SK-N-SH (cell line): ENCODE measurements around the gene PLEKHM1. TPM values are rescaled to one million over a fixed set of nuclear protein-coding genes. Genes with fewer than 3 reads are reported as not detected.

Experiments
- CTCF ChIA-PET: fragments of 300-600, 350-600 bp; formaldehyde crosslinking; extraction: SDS; loops from one replicate; lab custom pipeline; 2021; lab: Yijun Ruan, JAX
- POLR2A ChIA-PET: fragments of 350-600 bp; sonication (Branson Sonifier 250); formaldehyde crosslinking; extraction: SDS; loops from one replicate; lab custom pipeline; 2020; ENCODE audit warnings: antibody characterized with exemption, inconsistent platforms; lab: Yijun Ruan, JAX
- DNase-seq: peaks from one replicate; pipeline ENCODE4 v3.0.0; 2012
- H2AFZ ChIP-seq: fragments of 200-600 bp; sonication (generic); 2 replicates; pipeline ENCODE4 v1.8.1; 2016; ENCODE audit warnings: antibody characterized with exemption, mild to moderate bottlenecking, low read depth
- H3F3A ChIP-seq: fragments of 200-600 bp; sonication (generic); replicated peaks from 2 replicates; pipeline ENCODE3; 2016; ENCODE audit warnings: antibody characterized with exemption, mild to moderate bottlenecking; ENCODE audit not compliant: insufficient read depth
- H3K27ac ChIP-seq, 2 experiments: fragments of 200-500 bp in 1 of 2; fragments of 200-600 bp in 1 of 2; sonication (Bioruptor generic) in 1 of 2; sonication (generic), shearing (Covaris generic) in 1 of 2; 2 replicates each; pipeline versions ENCODE4 v1.5.1 to v1.6.1; 2014 to 2016; ENCODE audit warnings: low read depth in 2 of 2, inconsistent platforms in 1 of 2, low read length in 1 of 2, mild to moderate bottlenecking in 1 of 2, mixed read lengths in 1 of 2
- H3K27me3 ChIP-seq: fragments of 200-600 bp; sonication (generic), shearing (Covaris generic); 2 replicates; pipeline ENCODE4 v1.6.1; 2016; ENCODE audit warnings: mixed run types; ENCODE audit not compliant: insufficient read depth
- H3K36me3 ChIP-seq, 2 experiments: fragments of 200-500 bp in 1 of 2; fragments of 200-600 bp in 1 of 2; sonication (Bioruptor generic) in 1 of 2; sonication (generic) in 1 of 2; replicated peaks in 1 of 2; 2 replicates each; pipeline versions ENCODE3 to v1.5.1; 2014 to 2016; ENCODE audit warnings: low read length in 1 of 2, mild to moderate bottlenecking in 1 of 2; ENCODE audit not compliant: insufficient read depth in 2 of 2, control insufficient read depth in 1 of 2
- H3K4me1 ChIP-seq, 2 experiments: fragments of 200-500 bp in 1 of 2; fragments of 200-600 bp in 1 of 2; sonication (Bioruptor generic) in 1 of 2; sonication (generic), shearing (Covaris generic) in 1 of 2; 2 replicates each; pipeline versions ENCODE4 v1.5.1 to v1.6.1; 2014 to 2016; ENCODE audit warnings: low read depth in 1 of 2, low read length in 1 of 2, mixed run types in 1 of 2; ENCODE audit not compliant: insufficient read depth in 2 of 2, control insufficient read depth in 1 of 2
- H3K4me2 ChIP-seq: fragments of 200-600 bp; sonication (generic), shearing (Covaris generic); 2 replicates; pipeline ENCODE4 v1.6.1; 2017; ENCODE audit warnings: mixed run types
- H3K4me3 ChIP-seq, 2 experiments: fragments of 200-500 bp in 1 of 2; fragments of 200-600 bp in 1 of 2; sonication (Bioruptor generic) in 1 of 2; sonication (generic), shearing (Covaris generic) in 1 of 2; 2 replicates each; pipeline versions ENCODE4 v1.5.1 to v1.8.1; 2014 to 2016; ENCODE audit warnings: low read depth in 2 of 2, inconsistent platforms in 1 of 2, low read length in 1 of 2, mild to moderate bottlenecking in 1 of 2, mixed read lengths in 1 of 2, moderate library complexity in 1 of 2
- H3K79me2 ChIP-seq: fragments of 200-600 bp; sonication (generic); 2 replicates; pipeline ENCODE4 v1.8.1; 2017; ENCODE audit warnings: mild to moderate bottlenecking; ENCODE audit not compliant: insufficient read depth
- H3K9ac ChIP-seq: fragments of 200-600 bp; sonication (generic); 2 replicates; pipeline ENCODE4 v1.6.1; 2017; ENCODE audit warnings: mixed run types
- H3K9me2 ChIP-seq: fragments of 200-600 bp; sonication (generic); 2 replicates; pipeline ENCODE4 v1.6.1; 2017; ENCODE audit warnings: mixed run types
- H3K9me3 ChIP-seq: fragments of 200-600 bp; sonication (generic); 2 replicates; pipeline ENCODE4 v1.6.1; 2017; ENCODE audit warnings: mixed run types, mild to moderate bottlenecking, moderate library complexity
- H4K20me1 ChIP-seq: fragments of 200-600 bp; sonication (generic); 2 replicates; pipeline ENCODE4 v1.6.1; 2017; ENCODE audit warnings: mild to moderate bottlenecking, mixed run types; ENCODE audit not compliant: insufficient read depth
- ELF1 ChIP-seq: IDR thresholded peaks from 2 replicates; pipeline ENCODE4 v1.4.0; 2012
- EP300 ChIP-seq, 2 experiments: IDR thresholded peaks; 2 replicates each; pipeline versions ENCODE4 v1.4.0 to v1.6.1; 2012; ENCODE audit warnings: borderline replicate concordance in 1 of 2, low read depth in 1 of 2, low read length in 1 of 2
- FOSL2 ChIP-seq: IDR thresholded peaks from 2 replicates; pipeline ENCODE4 v1.4.0; 2012; ENCODE audit warnings: low read depth, mild to moderate bottlenecking, moderate library complexity, borderline replicate concordance
- FOXM1 ChIP-seq: IDR thresholded peaks from 2 replicates; pipeline ENCODE4 v1.4.0; 2012; ENCODE audit warnings: low read depth, mild to moderate bottlenecking
- GATA2 ChIP-seq: sonication (generic); formaldehyde crosslinking; IDR thresholded peaks from 2 replicates; pipeline ENCODE4 v1.5.0; 2020; ENCODE audit warnings: mild to moderate bottlenecking, missing genetic modification reagents
- MEF2A ChIP-seq: IDR thresholded peaks from 2 replicates; pipeline ENCODE4 v1.4.0; 2012; ENCODE audit warnings: low read depth, borderline replicate concordance
- MXI1 ChIP-seq: IDR thresholded peaks from 2 replicates; pipeline ENCODE4 v1.6.1; 2012; ENCODE audit warnings: mild to moderate bottlenecking, low read depth, low read length, improper control_type of control experiment
- NFIC ChIP-seq: IDR thresholded peaks from 2 replicates; pipeline ENCODE4 v1.4.0; 2012; ENCODE audit warnings: borderline replicate concordance
- NRF1 ChIP-seq: IDR thresholded peaks from 2 replicates; pipeline ENCODE4 v1.6.1; 2012; ENCODE audit warnings: low read depth, mild to moderate bottlenecking, low read length
- RFX5 ChIP-seq: IDR thresholded peaks from 2 replicates; pipeline ENCODE4 v1.6.1; 2012; ENCODE audit warnings: mild to moderate bottlenecking, improper control_type of control experiment, low read length
- RXRA ChIP-seq: IDR thresholded peaks from 2 replicates; pipeline ENCODE4 v1.4.0; 2012; ENCODE audit warnings: low read depth, mild to moderate bottlenecking, borderline replicate concordance
- SIN3A ChIP-seq: IDR thresholded peaks from 2 replicates; pipeline ENCODE4 v1.6.1; 2012; ENCODE audit warnings: low read depth, mild to moderate bottlenecking, low read length, moderate library complexity, borderline replicate concordance
- SMC3 ChIP-seq: IDR thresholded peaks from 2 replicates; pipeline ENCODE4 v1.6.1; 2012; ENCODE audit warnings: low read depth, low read length, improper control_type of control experiment
- TCF12 ChIP-seq: IDR thresholded peaks from 2 replicates; pipeline ENCODE4 v1.4.0; 2012
- YY1 ChIP-seq: IDR thresholded peaks from 2 replicates; pipeline ENCODE4 v1.4.0; 2012; ENCODE audit warnings: low read depth, mild to moderate bottlenecking
- WGBS: methylation state at CpG from one replicate; pipeline ENCODE4 v1.1.6; 2017; ENCODE audit warnings: low lambda C conversion rate; 5-methylcytosine and 5-hydroxymethylcytosine counted together
- polyA plus RNA-seq, 3 experiments: library from polyadenylated mRNA; depleted of rRNA; stranded (reverse); fragments of >200 nt; gene quantifications; 2 replicates each; pipeline ENCODE4 v1.2.3, GENCODE V29; 2012
- TF ChIP-seq, protein P1 (sequence below): fragments of 200-600 bp; sonication (generic); IDR thresholded peaks from 2 replicates; pipeline ENCODE4 v1.6.1; 2017; ENCODE audit warnings: antibody characterized with exemption, mild to moderate bottlenecking, moderate library complexity
- TF ChIP-seq, protein P2 (sequence below): fragments of 150-350 bp; IDR thresholded peaks from 2 replicates; pipeline ENCODE4 v1.6.1; 2016; ENCODE audit warnings: mild to moderate bottlenecking, low read depth, low read length
- TF ChIP-seq, protein P3 (sequence below): IDR thresholded peaks from 2 replicates; pipeline ENCODE4; 2012
- TF ChIP-seq, protein P4 (sequence below): IDR thresholded peaks from 2 replicates; pipeline ENCODE4 v1.4.0; 2012; ENCODE audit warnings: low read depth, borderline replicate concordance

The PLEKHM1 gene
- polyA plus RNA-seq, 1 of the 3 experiments (the other 2 are of a cell fraction) = 12.3 TPM

DNA sequence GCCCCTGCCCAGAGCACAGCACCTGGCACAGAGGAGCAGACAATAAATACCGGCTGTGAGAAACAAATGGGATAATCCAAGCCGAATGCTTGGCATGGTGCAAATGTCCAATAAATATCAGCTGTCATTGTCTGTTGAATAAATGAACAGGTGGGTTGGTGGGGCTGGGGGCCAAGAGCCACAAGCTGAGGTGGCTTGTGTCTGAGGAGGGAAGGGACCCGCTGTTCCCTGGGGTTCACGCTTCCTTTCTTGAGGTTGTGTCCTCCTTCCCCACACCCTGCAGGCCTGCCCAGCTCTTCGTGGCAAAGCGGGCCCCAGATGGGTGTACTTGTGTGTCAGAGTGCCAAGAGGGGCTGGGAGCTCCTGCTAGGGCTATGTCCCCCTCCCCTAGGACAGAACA, 96.4 kb downstream of the PLEKHM1 start:
- Histone ChIP-seq H3K4me1 (peaks cover 0 to 8% of the 10 kb centered on the region in 2 experiments; a peak in 1 of 4 replicates), H3K9me2 (no peaks in the 10 kb centered on the region), H3K9ac (no peak overlapping the region), H3K4me3 (no peak overlapping the region), H3K36me3 (no peaks in the 10 kb centered on the region), H3K4me2 (no peak overlapping the region), H3K79me2 (no peaks in the 10 kb centered on the region), H3K9me3 (no peaks in the 10 kb centered on the region), H3K27ac (no peak overlapping the region), H3K27me3 (no peaks in the 10 kb centered on the region), H2AFZ (no peak overlapping the region), H4K20me1 (no peaks in the 10 kb centered on the region), H3F3A (no peaks in the 10 kb centered on the region)
- 95% methylated on average over 4 of the region's 6 CpGs for WGBS
- ChIA-PET POLR2A (no interaction called here), CTCF (interaction anchor here (0.6 to 15.6 kb wide), 26 partner anchors 10 to 464 kb away, joined by 3 to 260 read pairs (median 4); partner anchors contain the start of genes ACBD4 and FMNL1)
- no peak for DNase-seq
- no peak for TF ChIP-seq FOXM1
- no peak for TF ChIP-seq RXRA
- TF ChIP-seq ELF1 = no peak
- no peak for TF ChIP-seq NRF1
- TF ChIP-seq SIN3A = no peak
- no peak for TF ChIP-seq FOSL2
- TF ChIP-seq YY1 = no peak
- no peak for TF ChIP-seq GATA2 (CRISPR knock-in tag)
- TF ChIP-seq, protein P1, sequence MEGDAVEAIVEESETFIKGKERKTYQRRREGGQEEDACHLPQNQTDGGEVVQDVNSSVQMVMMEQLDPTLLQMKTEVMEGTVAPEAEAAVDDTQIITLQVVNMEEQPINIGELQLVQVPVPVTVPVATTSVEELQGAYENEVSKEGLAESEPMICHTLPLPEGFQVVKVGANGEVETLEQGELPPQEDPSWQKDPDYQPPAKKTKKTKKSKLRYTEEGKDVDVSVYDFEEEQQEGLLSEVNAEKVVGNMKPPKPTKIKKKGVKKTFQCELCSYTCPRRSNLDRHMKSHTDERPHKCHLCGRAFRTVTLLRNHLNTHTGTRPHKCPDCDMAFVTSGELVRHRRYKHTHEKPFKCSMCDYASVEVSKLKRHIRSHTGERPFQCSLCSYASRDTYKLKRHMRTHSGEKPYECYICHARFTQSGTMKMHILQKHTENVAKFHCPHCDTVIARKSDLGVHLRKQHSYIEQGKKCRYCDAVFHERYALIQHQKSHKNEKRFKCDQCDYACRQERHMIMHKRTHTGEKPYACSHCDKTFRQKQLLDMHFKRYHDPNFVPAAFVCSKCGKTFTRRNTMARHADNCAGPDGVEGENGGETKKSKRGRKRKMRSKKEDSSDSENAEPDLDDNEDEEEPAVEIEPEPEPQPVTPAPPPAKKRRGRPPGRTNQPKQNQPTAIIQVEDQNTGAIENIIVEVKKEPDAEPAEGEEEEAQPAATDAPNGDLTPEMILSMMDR = no peak
- TF ChIP-seq, protein P2, sequence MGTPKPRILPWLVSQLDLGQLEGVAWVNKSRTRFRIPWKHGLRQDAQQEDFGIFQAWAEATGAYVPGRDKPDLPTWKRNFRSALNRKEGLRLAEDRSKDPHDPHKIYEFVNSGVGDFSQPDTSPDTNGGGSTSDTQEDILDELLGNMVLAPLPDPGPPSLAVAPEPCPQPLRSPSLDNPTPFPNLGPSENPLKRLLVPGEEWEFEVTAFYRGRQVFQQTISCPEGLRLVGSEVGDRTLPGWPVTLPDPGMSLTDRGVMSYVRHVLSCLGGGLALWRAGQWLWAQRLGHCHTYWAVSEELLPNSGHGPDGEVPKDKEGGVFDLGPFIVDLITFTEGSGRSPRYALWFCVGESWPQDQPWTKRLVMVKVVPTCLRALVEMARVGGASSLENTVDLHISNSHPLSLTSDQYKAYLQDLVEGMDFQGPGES = no peak
- TF ChIP-seq, protein P3, sequence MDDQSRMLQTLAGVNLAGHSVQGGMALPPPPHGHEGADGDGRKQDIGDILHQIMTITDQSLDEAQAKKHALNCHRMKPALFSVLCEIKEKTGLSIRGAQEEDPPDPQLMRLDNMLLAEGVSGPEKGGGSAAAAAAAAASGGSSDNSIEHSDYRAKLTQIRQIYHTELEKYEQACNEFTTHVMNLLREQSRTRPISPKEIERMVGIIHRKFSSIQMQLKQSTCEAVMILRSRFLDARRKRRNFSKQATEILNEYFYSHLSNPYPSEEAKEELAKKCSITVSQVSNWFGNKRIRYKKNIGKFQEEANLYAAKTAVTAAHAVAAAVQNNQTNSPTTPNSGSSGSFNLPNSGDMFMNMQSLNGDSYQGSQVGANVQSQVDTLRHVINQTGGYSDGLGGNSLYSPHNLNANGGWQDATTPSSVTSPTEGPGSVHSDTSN = no peak
- no peak for TF ChIP-seq NFIC
- no peak for TF ChIP-seq MEF2A
- no peak for TF ChIP-seq TCF12
- TF ChIP-seq, protein P4, sequence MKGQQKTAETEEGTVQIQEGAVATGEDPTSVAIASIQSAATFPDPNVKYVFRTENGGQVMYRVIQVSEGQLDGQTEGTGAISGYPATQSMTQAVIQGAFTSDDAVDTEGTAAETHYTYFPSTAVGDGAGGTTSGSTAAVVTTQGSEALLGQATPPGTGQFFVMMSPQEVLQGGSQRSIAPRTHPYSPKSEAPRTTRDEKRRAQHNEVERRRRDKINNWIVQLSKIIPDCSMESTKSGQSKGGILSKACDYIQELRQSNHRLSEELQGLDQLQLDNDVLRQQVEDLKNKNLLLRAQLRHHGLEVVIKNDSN = no peak
- no peak for TF ChIP-seq EP300 (IDR thresholded peaks at IDR 0.05; ENCODE audit: borderline replicate concordance in 1 of 2, low read depth in 1 of 2, low read length in 1 of 2)
- TF ChIP-seq SMC3 = no peak
- TF ChIP-seq RFX5 = no peak
- no peak for TF ChIP-seq MXI1
